Epithelial cell of esophagus (primary cell): ENCODE measurements around the gene PVR.

ENCODE experiments used
- DNase-seq: peaks from one replicate; pipeline ENCODE4 v3.0.0; 2010; ENCODE audit warnings: low read depth
- H3K4me3 ChIP-seq: 2 replicates; pipeline ENCODE4 v1.5.1; 2011; ENCODE audit warnings: mild to moderate bottlenecking, low read length, control low read depth
- TF ChIP-seq, protein P1 (sequence below): IDR thresholded peaks from 2 replicates; pipeline ENCODE4 v1.5.1; 2011; ENCODE audit warnings: low read depth, mild to moderate bottlenecking, low read length, control low read depth, inconsistent platforms; ENCODE audit not compliant: insufficient read depth; ENCODE audit errors: missing control alignments

Gene PVR

DNA sequence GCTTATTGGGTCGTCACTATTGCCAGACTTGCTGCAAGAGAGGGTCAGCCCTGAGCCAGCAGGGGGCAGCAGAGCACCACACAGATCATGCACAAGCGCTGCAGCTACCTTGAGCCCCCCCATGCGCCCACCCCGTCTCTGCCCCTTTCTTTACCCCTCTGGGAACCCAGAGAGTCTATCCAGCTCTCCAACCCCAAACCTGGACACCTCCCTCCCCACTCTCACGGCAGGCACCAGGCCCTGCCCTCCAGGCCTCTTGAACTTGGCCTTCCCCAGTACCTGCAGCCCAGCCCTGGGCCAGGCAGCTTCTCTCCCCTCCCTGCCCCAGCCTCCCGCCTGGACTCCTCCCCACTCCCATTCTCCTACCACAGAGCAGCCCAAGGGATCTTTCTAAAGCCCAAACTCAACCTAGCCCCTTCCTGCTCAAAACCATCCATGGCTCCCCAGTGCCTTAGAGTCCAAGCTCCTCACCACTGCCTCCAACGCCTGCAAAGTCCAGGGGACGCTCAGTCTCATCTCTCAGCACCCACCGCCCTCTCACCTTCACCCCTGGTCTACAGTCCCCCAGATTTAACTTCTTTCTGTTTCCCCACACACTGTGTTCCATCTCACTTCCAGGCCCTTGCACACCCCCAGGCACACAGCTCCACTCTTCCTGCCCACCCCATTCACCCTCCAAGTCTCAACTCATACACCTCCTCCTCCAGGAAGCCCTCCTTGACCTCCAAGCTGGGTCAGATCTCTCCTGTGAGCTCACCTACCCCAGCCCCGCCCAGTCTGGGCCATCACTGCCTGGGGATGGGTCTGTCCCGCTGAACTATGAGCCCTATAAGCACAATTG, 45.8 kb downstream of the PVR start:
- peak; percentile 76 for DNase-seq
- no peak overlapping the region for H3K4me3 ChIP-seq
- TF ChIP-seq, protein P1, sequence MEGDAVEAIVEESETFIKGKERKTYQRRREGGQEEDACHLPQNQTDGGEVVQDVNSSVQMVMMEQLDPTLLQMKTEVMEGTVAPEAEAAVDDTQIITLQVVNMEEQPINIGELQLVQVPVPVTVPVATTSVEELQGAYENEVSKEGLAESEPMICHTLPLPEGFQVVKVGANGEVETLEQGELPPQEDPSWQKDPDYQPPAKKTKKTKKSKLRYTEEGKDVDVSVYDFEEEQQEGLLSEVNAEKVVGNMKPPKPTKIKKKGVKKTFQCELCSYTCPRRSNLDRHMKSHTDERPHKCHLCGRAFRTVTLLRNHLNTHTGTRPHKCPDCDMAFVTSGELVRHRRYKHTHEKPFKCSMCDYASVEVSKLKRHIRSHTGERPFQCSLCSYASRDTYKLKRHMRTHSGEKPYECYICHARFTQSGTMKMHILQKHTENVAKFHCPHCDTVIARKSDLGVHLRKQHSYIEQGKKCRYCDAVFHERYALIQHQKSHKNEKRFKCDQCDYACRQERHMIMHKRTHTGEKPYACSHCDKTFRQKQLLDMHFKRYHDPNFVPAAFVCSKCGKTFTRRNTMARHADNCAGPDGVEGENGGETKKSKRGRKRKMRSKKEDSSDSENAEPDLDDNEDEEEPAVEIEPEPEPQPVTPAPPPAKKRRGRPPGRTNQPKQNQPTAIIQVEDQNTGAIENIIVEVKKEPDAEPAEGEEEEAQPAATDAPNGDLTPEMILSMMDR = peak; percentile 91

DNA sequence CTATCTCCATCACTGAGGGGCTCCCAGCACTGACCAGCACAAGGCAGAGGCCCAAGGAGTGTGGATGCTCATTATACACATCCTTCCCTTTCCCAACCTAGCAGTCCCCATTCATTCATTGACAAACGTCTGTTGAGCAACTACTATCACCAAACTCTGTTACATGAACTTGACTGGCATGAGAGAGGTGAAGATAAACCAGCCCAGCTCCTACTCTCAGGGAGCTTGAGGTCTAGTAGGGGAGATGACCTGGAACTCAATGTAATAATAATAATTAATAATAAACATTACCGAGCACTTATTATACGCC, 46.4 kb downstream of the PVR start:
- TF ChIP-seq, protein P1 = no peak
- H3K4me3 ChIP-seq = no peak overlapping the region
- no peak for DNase-seq

DNA sequence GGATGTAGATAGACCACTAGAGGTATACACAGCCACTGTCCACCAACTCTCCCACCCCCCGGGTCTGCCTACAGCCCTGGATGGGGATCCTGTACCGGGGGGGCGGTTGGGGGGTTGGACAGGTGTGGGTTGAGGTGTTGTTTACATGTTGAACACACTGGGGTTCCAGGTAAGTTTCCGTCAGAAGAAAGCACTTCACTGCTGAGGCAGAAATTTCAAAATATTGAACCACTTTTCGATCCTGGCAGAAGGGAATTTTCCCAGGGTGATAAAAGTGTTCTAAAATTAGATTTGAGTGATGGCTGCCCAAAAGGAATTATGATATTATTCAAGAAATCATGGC, 48.6 kb downstream of the PVR start:
- no peak overlapping the region for H3K4me3 ChIP-seq
- no peak for DNase-seq
- TF ChIP-seq, protein P1 = no peak

DNA sequence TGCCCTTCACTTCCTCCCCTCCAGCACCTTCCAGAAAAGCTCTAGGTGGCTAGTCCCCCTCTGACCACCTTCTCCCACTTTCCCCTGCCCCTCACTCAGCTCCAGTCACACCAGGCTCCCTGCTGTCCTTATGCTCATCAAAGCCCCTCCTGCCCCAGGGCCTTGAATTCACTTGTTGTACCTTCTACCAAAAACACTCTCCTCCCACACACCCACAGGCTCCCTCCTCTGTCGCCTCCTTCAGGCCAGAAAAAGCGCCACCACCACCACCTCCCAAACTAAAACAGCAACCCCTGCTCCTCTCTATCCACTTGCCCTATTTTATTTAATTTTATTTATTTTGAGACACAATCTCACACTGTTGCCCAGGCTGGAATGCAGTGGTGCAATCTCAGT, 50.5 kb downstream of the PVR start:
- no peak for DNase-seq
- no peak overlapping the region for H3K4me3 ChIP-seq
- TF ChIP-seq, protein P1 = peak; percentile 36

DNA sequence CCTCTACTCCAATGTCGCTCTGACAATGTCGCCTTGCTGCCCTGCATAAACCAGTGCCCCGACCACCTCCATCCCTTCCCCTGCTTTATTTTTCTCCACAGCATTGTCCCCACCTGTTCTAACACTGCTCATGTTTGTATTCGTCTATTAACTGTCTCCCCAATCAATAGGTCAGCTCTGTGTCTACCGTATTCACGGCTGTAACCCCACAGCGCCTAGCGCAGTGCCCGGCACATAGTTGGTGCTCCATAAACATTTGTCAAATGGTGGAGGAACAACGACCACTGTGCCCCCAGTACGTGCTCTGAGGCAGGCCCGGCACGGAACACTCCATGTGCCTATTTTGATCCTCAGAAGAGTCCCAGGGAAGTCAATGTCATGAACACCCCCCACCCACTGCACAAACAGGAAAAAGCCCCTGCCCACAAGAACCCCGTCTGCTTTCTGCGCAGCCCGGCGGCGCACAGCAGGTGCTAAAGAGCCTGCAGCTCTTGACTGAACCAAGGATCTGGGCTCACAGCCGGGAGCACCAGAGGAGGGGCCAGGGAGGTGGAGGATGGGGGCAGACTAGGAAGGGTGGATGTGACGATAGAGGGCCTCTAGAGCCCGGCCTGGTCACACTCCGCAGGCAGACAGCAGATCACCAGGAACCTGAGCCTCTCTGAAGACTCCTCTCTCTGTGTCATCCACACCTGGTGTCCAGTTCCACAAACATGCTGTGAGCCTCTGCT, 53.4 kb downstream of the PVR start:
- no peak overlapping the region for H3K4me3 ChIP-seq
- DNase-seq = no peak
- TF ChIP-seq, protein P1 = no peak

DNA sequence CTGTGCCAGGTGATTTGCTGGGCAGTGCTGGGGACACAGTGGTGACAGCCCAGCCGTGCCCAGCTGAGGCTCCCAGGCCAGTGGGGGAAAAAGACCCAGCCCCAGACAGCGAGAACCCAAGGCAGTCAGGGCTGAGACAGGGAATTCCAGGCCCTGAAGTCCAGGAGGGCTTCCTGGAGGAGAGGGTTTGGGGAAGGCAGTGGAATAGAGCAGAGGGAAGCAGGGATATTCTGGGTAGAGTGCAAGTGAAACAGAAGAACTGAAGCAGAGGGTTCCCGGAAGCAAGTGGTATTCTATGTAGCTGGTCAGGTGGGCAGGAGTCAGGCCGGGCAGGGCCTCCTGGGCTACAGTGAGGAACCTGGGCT, 53.9 kb downstream of the PVR start:
- no peak for DNase-seq
- TF ChIP-seq, protein P1 = no peak
- H3K4me3 ChIP-seq = no peak overlapping the region
